ENCODE data around the gene SMAD2. TPM values are rescaled to one million over a fixed set of nuclear protein-coding genes. Genes with fewer than 3 reads are reported as not detected.

SMAD2 gene
- total and polyA plus RNA-seq, 4 donors, result 11.8 to 31.3 (median 22.8) TPM

GRCh38 chr18:47936952-47937351 is 6.5 kb upstream of the SMAD2 start:
- WGBS, result 89% methylated on average over 1 of the region's 1 CpG
- H3K27ac ChIP-seq (ENCODE audit: low read depth in 1 of 2, low read length in 2 of 2), result no peak overlapping the region
- TF ChIP-seq TAF1 (conservative IDR thresholded peaks at IDR 0.05) (no peak), MAX (IDR thresholded peaks at IDR 0.05) (no peak), ATF3 (IDR thresholded peaks at IDR 0.05) (no peak), FOXA2 (IDR thresholded peaks at IDR 0.05) (no peak), RXRA (IDR thresholded peaks at IDR 0.05) (no peak), ZBTB33 (IDR thresholded peaks at IDR 0.05) (no peak), HNF4A (conservative IDR thresholded peaks at IDR 0.05) (no peak), RAD21 (IDR thresholded peaks at IDR 0.05) (no peak), GABPA (IDR thresholded peaks at IDR 0.05 in 1 of 2, conservative IDR thresholded peaks at IDR 0.05 in 1 of 2) (no peak), JUND (IDR thresholded peaks at IDR 0.05) (no peak), FOXA1 (IDR thresholded peaks at IDR 0.05) (no peak), HNF4G (IDR thresholded peaks at IDR 0.05) (no peak), SP1 (IDR thresholded peaks at IDR 0.05) (no peak), CTCF (IDR thresholded peaks at IDR 0.05; ENCODE audit: low read depth, low read length, missing input control) (no peak), YY1 (IDR thresholded peaks at IDR 0.05) (no peak)

GRCh38 chr18:47935321-47936055 is 5.0 kb upstream of the SMAD2 start:
- WGBS, result 81% methylated on average over 1 of the region's 1 CpG
- H3K27me3 ChIP-seq (ENCODE audit: control insufficient read depth in 4 of 4, insufficient read depth in 4 of 4, low read length in 3 of 4), result peaks cover 0 to 2% (median 0%) of the 10 kb centered on the region in 4 donors

More at GRCh38 chr18:47936952-47937351, 6.5 kb upstream of the SMAD2 start:
- H3K27me3 ChIP-seq (ENCODE audit: control insufficient read depth in 4 of 4, insufficient read depth in 4 of 4, low read length in 3 of 4), result peaks cover 0 to 2% (median 0%) of the 10 kb centered on the region in 4 donors
- no peak overlapping the region for H3K4me3 ChIP-seq (ENCODE audit: low read depth in 1 of 3, low read length in 3 of 3)
- no peaks in the 10 kb centered on the region for H3K9me3 ChIP-seq (ENCODE audit: control insufficient read depth in 4 of 4, low read length in 3 of 4)
- H3K36me3 ChIP-seq (ENCODE audit: control insufficient read depth in 4 of 4, insufficient read depth in 3 of 4, low read depth in 1 of 4, low read length in 3 of 4), result no peaks in the 10 kb centered on the region
- H3K9ac ChIP-seq (ENCODE audit: low read depth in 1 of 2, low read length in 2 of 2), result no peak overlapping the region
- no peaks in the 10 kb centered on the region for H3K4me1 ChIP-seq (ENCODE audit: control insufficient read depth in 4 of 4, insufficient read depth in 4 of 4, low read length in 3 of 4)
- DNase-seq (ENCODE audit: low spot score), result no peak

More at GRCh38 chr18:47935321-47936055, 5.0 kb upstream of the SMAD2 start:
- no peak for DNase-seq (ENCODE audit: low spot score)
- TF ChIP-seq RXRA (IDR thresholded peaks at IDR 0.05) (no peak), SP1 (IDR thresholded peaks at IDR 0.05) (no peak), NR2F2 (IDR thresholded peaks at IDR 0.05) (no peak)
- Histone ChIP-seq H3K27ac (ENCODE audit: low read depth in 1 of 2, low read length in 2 of 2) (no peak overlapping the region), H3K9ac (ENCODE audit: low read depth in 1 of 2, low read length in 2 of 2) (no peak overlapping the region), H3K9me3 (ENCODE audit: control insufficient read depth in 4 of 4, low read length in 3 of 4) (no peaks in the 10 kb centered on the region), H3K4me3 (ENCODE audit: low read depth in 1 of 3, low read length in 3 of 3) (no peak overlapping the region), H3K4me1 (ENCODE audit: control insufficient read depth in 4 of 4, insufficient read depth in 4 of 4, low read length in 3 of 4) (peaks cover 0 to 3% (median 0%) of the 10 kb centered on the region in 4 donors), H3K36me3 (ENCODE audit: control insufficient read depth in 4 of 4, insufficient read depth in 3 of 4, low read depth in 1 of 4, low read length in 3 of 4) (no peaks in the 10 kb centered on the region)

Measured in liver (tissue), 9 donors.